Stimulated activated naive CD4-positive, alpha-beta T cell treated with Interleukin-2 at 50 U/mL for 16 hours (primary cell): ENCODE data around the gene NAB2.

Experiments
- DNase-seq: peaks from one replicate; lab custom pipeline; 2025; lab: John Stamatoyannopoulos, UW

NAB2 gene

DNA sequence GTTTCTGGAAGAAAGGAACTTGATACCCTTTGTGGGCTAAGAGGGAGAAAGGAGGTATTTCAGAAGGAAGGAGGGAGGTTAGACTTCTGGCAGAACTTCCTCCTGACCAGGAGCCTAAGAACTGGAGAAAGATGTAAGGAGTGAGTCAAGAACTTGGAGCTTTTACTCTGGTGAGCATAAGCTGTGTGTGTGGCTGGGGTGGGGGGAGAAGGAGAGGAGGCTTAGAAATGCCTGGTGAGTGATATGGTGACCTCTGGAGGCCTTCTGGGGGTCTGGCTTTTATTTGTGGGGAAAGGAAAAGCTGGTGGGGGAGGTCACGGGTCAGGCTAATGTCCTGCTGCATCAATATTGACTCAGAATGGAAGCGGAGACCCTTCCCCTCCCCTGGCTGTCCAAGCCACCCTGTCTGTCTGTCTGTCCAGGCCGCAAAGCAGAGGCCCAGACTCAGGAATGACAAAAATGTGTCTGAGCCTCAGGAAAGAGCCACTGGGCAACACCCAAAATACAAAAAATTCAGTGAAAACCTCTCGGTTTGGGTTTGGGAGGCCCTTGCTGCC lies 44.2 kb downstream of the NAB2 start:
- DNase-seq = no peak

GRCh38 chr12:57133916-57134315 lies 45.0 kb downstream of the NAB2 start:
- no peak for DNase-seq

DNA sequence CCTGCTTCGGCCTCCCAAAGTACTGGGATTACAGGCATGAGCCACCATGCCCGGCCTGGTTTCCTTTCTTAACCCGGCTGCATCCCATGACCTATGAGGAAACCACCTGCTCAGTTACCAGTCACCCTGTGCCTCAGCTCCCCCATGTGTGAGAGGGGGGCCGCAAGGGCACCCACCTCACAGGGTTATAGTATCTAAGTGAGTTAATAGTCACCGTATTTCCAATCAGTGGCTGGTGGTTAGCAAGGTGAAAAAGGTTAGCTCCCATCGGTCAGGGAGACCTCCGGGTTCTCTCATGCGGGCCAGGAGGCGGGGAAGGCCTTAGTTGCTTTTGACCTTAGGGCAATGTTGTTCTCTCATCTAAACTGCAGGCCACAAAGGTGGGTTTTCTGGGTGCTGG lies 46.0 kb downstream of the NAB2 start:
- DNase-seq = no peak

GRCh38 chr12:57135527-57136326 lies 46.8 kb downstream of the NAB2 start:
- DNase-seq = no peak

GRCh38 chr12:57138526-57139272 lies 49.8 kb downstream of the NAB2 start:
- DNase-seq = no peak

DNA sequence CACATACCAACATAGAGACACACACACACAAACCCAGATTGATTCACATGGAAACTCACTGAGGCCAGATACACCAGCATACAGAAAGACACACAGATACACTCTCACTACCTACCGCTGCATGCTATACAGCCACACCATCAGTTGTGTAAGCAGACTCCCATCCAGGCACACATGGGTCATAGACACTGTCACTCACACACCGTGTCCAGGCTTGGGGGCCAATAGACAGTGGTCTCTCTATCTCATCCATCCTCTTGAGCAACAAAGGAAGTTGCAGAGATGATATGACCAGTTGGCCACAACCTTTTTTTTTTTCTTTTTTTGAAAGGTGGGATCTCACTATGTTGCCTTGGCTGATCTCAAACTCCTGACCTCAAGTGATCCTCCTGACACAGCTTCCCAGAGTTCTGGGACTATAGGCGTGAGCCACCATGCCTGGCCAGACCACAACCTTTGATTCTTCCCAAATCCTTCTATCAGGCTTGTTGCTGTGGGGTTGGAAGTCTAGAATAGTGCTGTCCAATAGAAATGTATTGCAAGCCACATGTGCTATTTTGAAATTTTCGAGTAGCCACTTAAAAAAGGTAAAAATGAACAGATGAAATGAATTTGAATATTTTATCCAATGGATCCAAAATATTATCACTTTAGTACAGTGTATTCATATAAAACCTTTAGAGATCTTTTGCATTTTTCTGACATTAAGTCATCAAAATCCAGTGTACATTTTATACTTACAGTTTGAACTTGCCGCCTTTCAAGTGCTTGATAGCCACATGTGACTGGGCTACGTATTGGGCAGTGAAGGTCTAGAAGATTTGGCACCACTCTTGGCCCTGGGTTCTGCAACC lies 51.1 kb downstream of the NAB2 start:
- DNase-seq = no peak

GRCh38 chr12:57141249-57141648 lies 52.3 kb downstream of the NAB2 start:
- no peak for DNase-seq

- DNase-seq = no peak
Measured at GRCh38 chr12:57142121-57142520, 53.2 kb downstream of the NAB2 start.

GRCh38 chr12:57142727-57143126 lies 53.8 kb downstream of the NAB2 start:
- no peak for DNase-seq

GRCh38 chr12:57143454-57143853 lies 54.5 kb downstream of the NAB2 start:
- no peak for DNase-seq
